Stomach smooth muscle (tissue), 2 donors: ENCODE measurements around the gene PCID2.

ENCODE experiments used
- H3K27ac ChIP-seq: one replicate; pipeline ENCODE4 v1.7.0; 2013; ENCODE audit warnings: mild to moderate bottlenecking, low read length, inconsistent platforms
- H3K27me3 ChIP-seq, 2 donors: one replicate each; pipeline ENCODE4 v1.7.0; 2013; ENCODE audit warnings: low read length in 2 of 2; ENCODE audit not compliant: insufficient read depth in 2 of 2, control insufficient read depth in 1 of 2
- H3K36me3 ChIP-seq, 2 donors: one replicate each; pipeline ENCODE4 v1.7.0; 2013; ENCODE audit warnings: low read length in 2 of 2; ENCODE audit not compliant: control insufficient read depth in 2 of 2, insufficient read depth in 2 of 2
- H3K4me1 ChIP-seq: one replicate; pipeline ENCODE4 v1.7.0; 2013; ENCODE audit warnings: low read length; ENCODE audit not compliant: control insufficient read depth, insufficient read depth
- H3K4me3 ChIP-seq, 2 donors: one replicate each; pipeline ENCODE4 v1.7.0; 2013; ENCODE audit warnings: low read length in 2 of 2
- H3K9ac ChIP-seq, 2 donors: one replicate each; pipeline ENCODE4 v1.7.0; 2013; ENCODE audit warnings: low read length in 2 of 2, mild to moderate bottlenecking in 1 of 2
- H3K9me3 ChIP-seq, 2 donors: one replicate each; pipeline ENCODE4 v1.7.0; 2013; ENCODE audit warnings: low read length in 2 of 2; ENCODE audit not compliant: control insufficient read depth in 2 of 2
- donor health status: healthy.
- donor health status: Pancreatic carcinoma.

PCID2 gene

GRCh38 chr13:113219256-113219940 is 10.9 kb upstream of the PCID2 start:
- no peak overlapping the region for H3K27ac ChIP-seq
- H3K4me1 ChIP-seq: peaks cover 33% of the 10 kb centered on the region

DNA sequence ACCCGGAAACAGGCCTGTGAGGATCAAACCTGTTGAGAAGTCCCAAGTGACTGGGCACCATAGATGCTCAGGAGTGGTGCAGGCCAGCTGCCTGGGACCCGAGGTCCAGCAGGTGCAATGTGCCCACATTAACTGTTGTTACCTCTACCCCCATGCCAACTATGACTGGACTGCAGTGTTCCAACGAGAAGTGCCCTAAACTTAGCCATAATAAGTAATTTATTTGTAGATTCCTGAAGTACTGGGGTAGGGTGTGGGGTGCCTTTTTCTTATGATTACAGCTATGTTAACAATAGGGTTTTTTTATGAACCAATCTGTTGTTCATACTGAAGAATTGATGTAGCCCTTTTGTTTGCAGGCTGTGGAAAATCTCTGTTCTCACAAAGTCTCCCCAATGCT is 10.1 kb upstream of the PCID2 start:
- H3K4me3 ChIP-seq: no peak overlapping the region
- peaks cover 4 to 23% of the 10 kb centered on the region in 2 donors for H3K36me3 ChIP-seq

More at GRCh38 chr13:113219256-113219940, 10.9 kb upstream of the PCID2 start:
- H3K9me3 ChIP-seq: no peaks in the 10 kb centered on the region
- H3K27me3 ChIP-seq: no peaks in the 10 kb centered on the region
- H3K36me3 ChIP-seq: peaks cover 7 to 26% of the 10 kb centered on the region in 2 donors
- no peak overlapping the region for H3K9ac ChIP-seq
- no peak overlapping the region for H3K4me3 ChIP-seq

DNA sequence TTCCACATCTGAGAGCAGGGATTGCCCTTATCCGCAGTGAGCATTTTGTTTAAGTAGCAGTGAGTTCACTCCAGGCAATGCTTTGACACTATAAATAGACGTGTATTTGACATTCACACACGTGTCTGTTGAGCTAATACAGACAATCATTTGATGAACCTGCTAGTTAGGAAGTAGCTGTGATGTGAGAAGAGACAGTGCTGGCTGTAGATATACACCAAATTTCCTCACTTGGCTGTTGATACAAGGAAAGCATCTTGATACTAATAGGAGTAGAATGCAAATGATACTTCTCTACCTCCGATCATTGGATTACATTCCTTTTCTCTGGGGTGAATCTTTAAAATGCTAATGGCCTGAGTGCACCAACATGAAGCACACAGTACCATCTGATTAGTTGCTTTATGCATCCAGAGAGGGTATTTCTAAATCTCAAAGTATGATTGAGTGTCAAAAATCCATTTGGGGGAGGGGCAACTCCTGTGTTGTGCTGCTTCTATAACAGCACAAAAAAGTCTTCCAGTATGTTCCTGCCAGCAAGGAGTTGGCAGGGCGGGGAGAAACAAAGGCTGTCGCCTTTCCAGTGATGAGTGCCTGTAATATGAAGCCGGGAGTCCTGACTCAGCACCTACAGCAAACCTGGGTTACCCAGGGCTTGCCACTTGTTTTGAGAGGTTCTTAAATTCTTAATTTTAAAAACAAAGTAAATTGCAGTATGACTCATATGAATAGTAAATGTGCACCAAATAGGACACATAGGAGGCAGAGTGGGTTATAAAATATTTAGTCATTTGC is 8.0 kb upstream of the PCID2 start:
- Histone ChIP-seq H3K36me3 (peaks cover 3 to 19% of the 10 kb centered on the region in 2 donors), H3K9ac (no peak overlapping the region), H3K9me3 (no peaks in the 10 kb centered on the region), H3K27me3 (no peaks in the 10 kb centered on the region), H3K27ac (peak overlapping the region; percentile 13), H3K4me1 (peaks cover 33% of the 10 kb centered on the region), H3K4me3 (peak overlapping the region; percentile 1 to 44)

More for the DNA sequence above, 10.1 kb upstream of the PCID2 start:
- no peak overlapping the region for H3K9ac ChIP-seq
- no peaks in the 10 kb centered on the region for H3K27me3 ChIP-seq
- H3K27ac ChIP-seq: no peak overlapping the region
- peaks cover 33% of the 10 kb centered on the region for H3K4me1 ChIP-seq
- H3K9me3 ChIP-seq: no peaks in the 10 kb centered on the region

- Histone ChIP-seq H3K4me1 (peaks cover 38% of the 10 kb centered on the region), H3K9me3 (no peaks in the 10 kb centered on the region), H3K27me3 (no peaks in the 10 kb centered on the region), H3K9ac (no peak overlapping the region), H3K4me3 (no peak overlapping the region), H3K36me3 (peaks cover 0 to 3% of the 10 kb centered on the region in 2 donors), H3K27ac (no peak overlapping the region)
These were observed 3.3 kb upstream of the PCID2 start for GRCh38 chr13:113211774-113212173.

DNA sequence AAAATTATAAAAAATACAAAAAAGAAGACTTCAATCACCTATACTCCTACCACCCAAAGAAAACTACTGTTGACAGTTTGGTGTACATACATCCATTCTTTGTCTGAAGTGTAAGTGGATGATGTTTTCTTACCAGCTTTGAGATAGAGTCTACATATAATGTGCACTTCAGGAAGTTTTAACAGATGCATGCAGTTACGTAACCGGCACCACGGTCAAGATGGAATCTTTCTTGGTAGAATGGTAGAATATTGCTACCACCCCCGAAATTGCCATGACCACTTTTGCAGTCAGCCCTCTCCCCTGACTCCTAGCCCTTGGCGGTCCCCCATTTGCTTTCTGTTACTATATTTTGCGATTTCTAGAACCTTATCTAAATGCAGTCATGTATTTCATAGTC is 2.4 kb upstream of the PCID2 start:
- no peaks in the 10 kb centered on the region for H3K27me3 ChIP-seq
- no peaks in the 10 kb centered on the region for H3K9me3 ChIP-seq
- H3K36me3 ChIP-seq: peaks cover 0 to 4% of the 10 kb centered on the region in 2 donors
- H3K27ac ChIP-seq: no peak overlapping the region
- peaks cover 38% of the 10 kb centered on the region for H3K4me1 ChIP-seq
- no peak overlapping the region for H3K4me3 ChIP-seq
- H3K9ac ChIP-seq: no peak overlapping the region

DNA sequence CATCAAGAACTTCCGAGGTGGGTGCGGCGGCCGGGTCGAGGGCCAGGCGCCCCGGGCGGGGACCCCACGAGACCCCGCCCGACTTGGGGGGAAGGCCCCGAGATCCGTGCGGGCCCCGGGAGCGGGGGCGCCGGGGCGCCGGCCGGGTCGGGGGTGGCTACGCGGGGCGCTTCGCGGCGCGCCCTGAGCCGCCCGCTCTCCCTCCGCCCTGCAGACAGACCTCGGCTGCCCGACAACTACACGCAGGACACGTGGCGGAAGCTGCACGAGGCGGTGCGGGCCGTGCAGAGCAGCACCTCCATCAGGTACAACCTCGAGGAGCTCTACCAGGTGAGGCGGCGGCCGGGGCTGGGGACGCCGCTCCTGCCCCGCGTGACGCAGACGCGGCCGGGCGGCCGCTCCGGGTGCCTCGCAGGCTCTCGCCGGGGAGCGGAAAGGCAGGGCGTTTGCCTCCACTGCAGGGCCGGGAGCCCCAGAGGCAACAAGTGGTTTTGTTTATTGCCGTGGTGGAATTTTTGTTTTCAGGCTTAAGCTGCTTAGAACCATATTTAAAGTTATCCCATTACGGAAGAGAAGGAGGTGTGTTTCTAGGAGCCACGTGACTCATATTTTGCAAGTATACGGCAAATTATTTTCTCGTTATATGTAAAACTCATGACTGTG is 1.4 kb upstream of the PCID2 start:
- Histone ChIP-seq H3K9ac (peak overlapping the region; percentile 48 to 67), H3K9me3 (no peaks in the 10 kb centered on the region), H3K36me3 (peaks cover 0 to 6% of the 10 kb centered on the region in 2 donors), H3K4me3 (peak overlapping the region; percentile 70 to 78), H3K27me3 (no peaks in the 10 kb centered on the region), H3K27ac (peak overlapping the region; percentile 7), H3K4me1 (peaks cover 37% of the 10 kb centered on the region)

DNA sequence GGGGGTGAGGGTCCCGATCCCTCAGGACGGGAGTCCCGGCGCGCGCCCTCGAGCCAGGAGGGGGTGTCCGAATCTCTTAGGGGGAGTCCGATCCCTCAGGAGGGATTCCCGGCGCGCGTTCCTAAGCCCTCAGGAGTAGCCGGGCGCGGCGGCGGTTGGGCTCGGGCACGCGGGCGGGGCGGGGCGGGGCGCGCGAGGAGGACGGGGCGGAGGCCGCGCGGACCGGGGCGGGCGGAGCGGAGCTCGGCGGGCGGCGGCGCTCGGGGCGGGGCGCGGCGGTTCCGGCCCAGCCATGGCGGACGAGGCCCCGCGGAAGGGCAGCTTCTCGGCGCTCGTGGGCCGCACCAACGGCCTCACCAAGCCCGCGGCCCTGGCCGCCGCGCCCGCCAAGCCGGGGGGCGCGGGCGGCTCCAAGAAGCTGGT is 878 bp upstream of the PCID2 start, which contains the start of gene CUL4A:
Gene CUL4A (plus strand): TSS at position 278 of the 423 bp plus-strand sequence. CDS start 15 bp downstream, at position 293.
- Histone ChIP-seq H3K27ac (peak within 1 kb of the TSS; percentile 94), H3K4me3 (peak within 1 kb of the TSS; percentile 96), H3K27me3 (no peaks in the 10 kb centered on the region), H3K9me3 (no peaks in the 10 kb centered on the region), H3K4me1 (peaks cover 38% of the 10 kb centered on the region), H3K9ac (peak within 1 kb of the TSS; percentile 88 to 90), H3K36me3 (peaks cover 3 to 6% of the 10 kb centered on the region in 2 donors)

DNA sequence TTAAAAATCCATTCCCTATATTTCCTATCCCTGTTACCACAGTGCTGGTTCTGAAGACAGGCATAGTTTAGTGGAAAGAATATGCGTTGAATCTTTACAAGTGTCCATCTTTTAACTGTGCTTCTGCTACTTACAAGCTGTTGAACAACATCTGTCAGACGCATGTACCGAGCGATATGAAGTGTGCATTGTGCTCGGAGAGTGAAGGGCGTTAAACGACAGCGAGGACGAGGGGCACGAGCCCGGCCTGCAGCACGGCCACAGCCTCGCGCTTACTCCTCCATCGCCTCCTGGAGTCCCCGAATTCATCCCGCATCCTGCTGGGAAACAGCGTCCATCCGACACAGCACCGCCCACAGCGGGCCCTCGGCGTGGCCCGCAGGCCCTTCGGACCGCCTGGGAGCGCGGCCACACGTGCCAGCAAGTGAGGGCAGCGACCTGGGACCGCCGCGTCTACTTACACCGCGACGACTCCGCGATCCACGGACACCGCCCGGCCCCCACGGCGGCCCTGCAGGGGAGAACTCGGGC is 514 bp downstream of the PCID2 start:
- H3K4me1 ChIP-seq: peaks cover 52% of the 10 kb centered on the region
- peak overlapping the region; percentile 88 to 90 for H3K9ac ChIP-seq
- H3K36me3 ChIP-seq: peaks cover 5 to 6% of the 10 kb centered on the region in 2 donors
- H3K27ac ChIP-seq: peak overlapping the region; percentile 94
- H3K4me3 ChIP-seq: peak overlapping the region; percentile 96
- H3K27me3 ChIP-seq: no peaks in the 10 kb centered on the region
- no peaks in the 10 kb centered on the region for H3K9me3 ChIP-seq

DNA sequence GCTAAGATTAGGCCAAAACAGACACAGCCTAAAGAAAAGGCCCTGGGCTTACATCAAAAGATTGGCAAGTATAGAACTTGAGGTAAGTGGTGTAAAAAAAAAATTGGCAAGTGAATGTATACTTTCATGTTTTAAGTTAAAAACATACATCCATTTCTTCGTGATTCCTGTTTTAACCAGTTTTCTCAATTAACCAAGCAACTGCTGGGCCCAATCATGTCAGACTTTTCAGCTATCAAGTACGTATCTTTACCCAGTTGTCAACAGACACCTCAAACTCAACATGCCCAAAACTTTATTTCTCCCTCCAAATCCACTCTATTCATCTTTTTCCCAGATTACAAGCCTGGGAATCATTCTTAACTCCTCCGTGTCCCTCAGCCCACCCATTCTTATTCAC is 1.0 kb downstream of the PCID2 start:
- Histone ChIP-seq H3K27me3 (no peaks in the 10 kb centered on the region), H3K9ac (peak overlapping the region; percentile 88 to 90), H3K27ac (peak overlapping the region; percentile 94), H3K4me1 (peaks cover 54% of the 10 kb centered on the region), H3K4me3 (peak overlapping the region; percentile 96), H3K9me3 (no peaks in the 10 kb centered on the region), H3K36me3 (peaks cover 5 to 6% of the 10 kb centered on the region in 2 donors)

DNA sequence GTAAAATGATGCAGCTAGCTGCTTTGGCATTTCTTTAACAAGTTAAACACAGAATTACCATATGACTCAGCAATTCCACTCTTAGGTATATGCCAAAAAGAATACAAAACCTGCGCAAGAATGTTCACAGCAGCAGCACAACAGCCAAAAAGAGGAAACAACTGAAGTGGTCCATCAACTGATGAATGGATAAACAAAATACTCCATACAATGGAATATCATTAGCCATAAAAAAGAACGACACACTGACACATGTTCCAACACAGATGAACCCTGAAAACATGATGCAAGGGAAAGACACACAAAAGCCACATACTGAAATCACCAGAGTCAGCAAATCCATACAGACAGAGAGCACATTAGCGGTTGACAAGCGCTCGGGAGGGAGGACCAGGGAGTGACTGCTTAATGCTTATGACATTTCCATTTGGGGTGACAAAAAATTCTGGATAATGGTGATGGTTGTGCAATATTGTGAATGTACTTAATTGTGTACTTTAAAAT is 3.0 kb downstream of the PCID2 start:
- Histone ChIP-seq H3K27ac (peak overlapping the region; percentile 80), H3K9ac (no peak overlapping the region), H3K9me3 (no peaks in the 10 kb centered on the region), H3K4me3 (peak overlapping the region in 1 of 2 donors; percentile 9), H3K27me3 (no peaks in the 10 kb centered on the region), H3K4me1 (peaks cover 49% of the 10 kb centered on the region), H3K36me3 (peaks cover 3 to 5% of the 10 kb centered on the region in 2 donors)
